Skeletal muscle satellite cell (primary cell): Measurements from ENCODE around the gene AP3S1.
"Not testable (repeated sequence)": the region's sequence is repeated elsewhere in the genome, so short reads cannot be mapped to it uniquely, and the experiment has no call there.

ENCODE experiments used
- H3K27me3 ChIP-seq: 2 replicates; pipeline ENCODE4 v1.7.0; 2013; ENCODE audit warnings: low read length; ENCODE audit not compliant: control insufficient read depth, insufficient read depth
- H3K36me3 ChIP-seq: 2 replicates; pipeline ENCODE4 v1.7.0; 2013; ENCODE audit warnings: mild to moderate bottlenecking, control low read depth, low read length; ENCODE audit not compliant: insufficient read depth
- H3K4me1 ChIP-seq: 2 replicates; pipeline ENCODE4 v1.7.0; 2013; ENCODE audit warnings: low read length; ENCODE audit not compliant: control insufficient read depth, insufficient read depth
- H3K4me2 ChIP-seq: 2 replicates; pipeline ENCODE4 v1.7.0; 2013; ENCODE audit warnings: mild to moderate bottlenecking, low read length
- H3K4me3 ChIP-seq: 2 replicates; pipeline ENCODE4 v1.7.0; 2013; ENCODE audit warnings: low read length
- H3K9ac ChIP-seq: 2 replicates; pipeline ENCODE4 v1.7.0; 2013; ENCODE audit warnings: mild to moderate bottlenecking, low read depth, low read length, moderate library complexity
- H3K9me3 ChIP-seq: replicated peaks from 2 replicates; pipeline ENCODE4 v1.7.0; 2013; ENCODE audit warnings: mild to moderate bottlenecking, control low read depth, low read length

AP3S1 gene

GRCh38 chr5:115928578-115929407 is 87.1 kb downstream of the AP3S1 start:
- H3K4me3 ChIP-seq, H3K27me3 ChIP-seq, H3K4me1 ChIP-seq, H3K9ac ChIP-seq, H3K4me2 ChIP-seq, H3K9me3 ChIP-seq, H3K36me3 ChIP-seq: not testable (repeated sequence)

- H3K9me3 ChIP-seq, H3K36me3 ChIP-seq, H3K9ac ChIP-seq, H3K4me3 ChIP-seq, H3K4me2 ChIP-seq, H3K27me3 ChIP-seq, H3K4me1 ChIP-seq: not testable (repeated sequence)
Observed at GRCh38 chr5:115930171-115930570, 88.4 kb downstream of the AP3S1 start.

- H3K9ac ChIP-seq = no peak overlapping the region
- no peaks in the 10 kb centered on the region for H3K27me3 ChIP-seq
- H3K9me3 ChIP-seq = no peaks in the 10 kb centered on the region
- no peak overlapping the region for H3K4me2 ChIP-seq
- no peaks in the 10 kb centered on the region for H3K36me3 ChIP-seq
- H3K4me1 ChIP-seq = no peaks in the 10 kb centered on the region
- no peak overlapping the region for H3K4me3 ChIP-seq
Observed at GRCh38 chr5:115930630-115931337, 89.0 kb downstream of the AP3S1 start.

- Histone ChIP-seq H3K9me3 (no peaks in the 10 kb centered on the region), H3K4me1 (no peaks in the 10 kb centered on the region), H3K27me3 (no peaks in the 10 kb centered on the region), H3K4me3 (no peak overlapping the region), H3K4me2 (no peak overlapping the region), H3K9ac (no peak overlapping the region), H3K36me3 (no peaks in the 10 kb centered on the region)
Observed at GRCh38 chr5:115932991-115933390, 91.3 kb downstream of the AP3S1 start.

GRCh38 chr5:115934388-115934974 is 92.7 kb downstream of the AP3S1 start:
- Histone ChIP-seq H3K9ac (no peak overlapping the region), H3K4me2 (no peak overlapping the region), H3K36me3 (no peaks in the 10 kb centered on the region), H3K4me3 (no peak overlapping the region), H3K9me3 (no peaks in the 10 kb centered on the region), H3K4me1 (no peaks in the 10 kb centered on the region), H3K27me3 (no peaks in the 10 kb centered on the region)

- H3K4me1 ChIP-seq = peaks cover 3% of the 10 kb centered on the region
- no peaks in the 10 kb centered on the region for H3K27me3 ChIP-seq
- no peak overlapping the region for H3K4me2 ChIP-seq
- H3K9me3 ChIP-seq = no peaks in the 10 kb centered on the region
- no peaks in the 10 kb centered on the region for H3K36me3 ChIP-seq
- no peak overlapping the region for H3K9ac ChIP-seq
- H3K4me3 ChIP-seq = no peak overlapping the region
Observed at GRCh38 chr5:115936031-115936430, 94.3 kb downstream of the AP3S1 start.

GRCh38 chr5:115939059-115939458 is 97.3 kb downstream of the AP3S1 start:
- Histone ChIP-seq H3K36me3 (no peaks in the 10 kb centered on the region), H3K4me2 (no peak overlapping the region), H3K4me1 (peaks cover 7% of the 10 kb centered on the region), H3K9me3 (no peaks in the 10 kb centered on the region), H3K9ac (no peak overlapping the region), H3K4me3 (no peak overlapping the region), H3K27me3 (no peaks in the 10 kb centered on the region)

- Histone ChIP-seq H3K4me3 (no peak overlapping the region), H3K9me3 (no peaks in the 10 kb centered on the region), H3K9ac (no peak overlapping the region), H3K27me3 (no peaks in the 10 kb centered on the region), H3K36me3 (no peaks in the 10 kb centered on the region), H3K4me2 (no peak overlapping the region), H3K4me1 (peaks cover 7% of the 10 kb centered on the region)
Observed at GRCh38 chr5:115940080-115940810, 98.5 kb downstream of the AP3S1 start.

GRCh38 chr5:115941051-115941675 is 99.4 kb downstream of the AP3S1 start:
- Histone ChIP-seq H3K9me3 (no peaks in the 10 kb centered on the region), H3K4me2 (peak overlapping the region; percentile 78), H3K27me3 (no peaks in the 10 kb centered on the region), H3K36me3 (no peaks in the 10 kb centered on the region), H3K9ac (peak overlapping the region; percentile 74), H3K4me3 (peak overlapping the region; percentile 53), H3K4me1 (peaks cover 7% of the 10 kb centered on the region)

GRCh38 chr5:115944501-115944900 is 102.8 kb downstream of the AP3S1 start:
- Histone ChIP-seq H3K27me3 (no peaks in the 10 kb centered on the region), H3K4me2 (no peak overlapping the region), H3K9me3 (no peaks in the 10 kb centered on the region), H3K36me3 (no peaks in the 10 kb centered on the region), H3K9ac (no peak overlapping the region), H3K4me1 (peaks cover 34% of the 10 kb centered on the region), H3K4me3 (no peak overlapping the region)

GRCh38 chr5:115946655-115947054 is 104.9 kb downstream of the AP3S1 start:
- H3K9ac ChIP-seq = no peak overlapping the region
- no peaks in the 10 kb centered on the region for H3K9me3 ChIP-seq
- H3K27me3 ChIP-seq = no peaks in the 10 kb centered on the region
- peaks cover 28% of the 10 kb centered on the region for H3K4me1 ChIP-seq
- H3K4me3 ChIP-seq = no peak overlapping the region
- no peaks in the 10 kb centered on the region for H3K36me3 ChIP-seq
- no peak overlapping the region for H3K4me2 ChIP-seq
